HepG2 (cell line): ENCODE data around the gene RPS6KA5.

ENCODE experiments used
- ATF2 ChIP-seq: sonication (generic); formaldehyde crosslinking; IDR thresholded peaks from 2 replicates; pipeline ENCODE4 v1.4.0; 2020; ENCODE audit warnings: missing genetic modification reagents
- CEBPZ ChIP-seq: IDR thresholded peaks from 2 replicates; pipeline ENCODE4 v1.6.1; 2012; ENCODE audit warnings: low read length, improper control_type of control experiment
- CHD2 ChIP-seq: IDR thresholded peaks from 2 replicates; pipeline ENCODE4 v1.6.1; 2011; ENCODE audit warnings: low read depth, low read length, improper control_type of control experiment
- CTCF ChIP-seq: sonication (generic); formaldehyde crosslinking; IDR thresholded peaks from 2 replicates; pipeline ENCODE4 v1.5.0; 2020; ENCODE audit warnings: mild to moderate bottlenecking, missing genetic modification reagents, moderate library complexity
- MXD3 ChIP-seq: IDR thresholded peaks from 2 replicates; pipeline ENCODE4 v1.6.1; 2016; ENCODE audit warnings: mild to moderate bottlenecking, missing biosample characterization, missing genetic modification reagents
- SUZ12 ChIP-seq: fragments of 150-350 bp; IDR thresholded peaks from 2 replicates; pipeline ENCODE4 v1.6.1; 2014; ENCODE audit warnings: low read depth, low read length
- ZNF274 ChIP-seq: sonication (generic); formaldehyde crosslinking; IDR thresholded peaks from 2 replicates; pipeline ENCODE4 v1.5.1; 2020; ENCODE audit warnings: mild to moderate bottlenecking, missing genetic modification reagents

GRCh38 chr14:90996967-90997366, 63.5 kb downstream of the RPS6KA5 start:
- no peak for TF ChIP-seq SUZ12
- TF ChIP-seq ATF2 (CRISPR knock-in tag): no peak
- no peak for TF ChIP-seq CHD2
- TF ChIP-seq MXD3 (CRISPR knock-in tag): no peak
- TF ChIP-seq CEBPZ: no peak
- no peak for TF ChIP-seq CTCF (CRISPR knock-in tag)
- TF ChIP-seq ZNF274 (CRISPR knock-in tag): no peak
